GM18868 (cell line): ENCODE results near the gene EOMES.

ENCODE experiments used
- ATAC-seq: cut with Tn5 transposase; IDR thresholded peaks from one replicate; pipeline ENCODE4 v1.9.1; 2021; ENCODE audit warnings: mild to moderate bottlenecking, moderate library complexity; ENCODE audit not compliant: unreplicated experiment

EOMES gene

GRCh38 chr3:27720899-27721716, 1.0 kb downstream of the EOMES start:
- no peak for ATAC-seq

GRCh38 chr3:27719314-27720003, 2.7 kb downstream of the EOMES start:
- no peak for ATAC-seq

GRCh38 chr3:27718459-27718858, 3.7 kb downstream of the EOMES start:
- ATAC-seq, result no peak

- ATAC-seq, result no peak
These were observed 4.8 kb downstream of the EOMES start for GRCh38 chr3:27717200-27717852.

GRCh38 chr3:27716309-27716708, 5.8 kb downstream of the EOMES start:
- ATAC-seq, result no peak

- no peak for ATAC-seq
These were observed 6.3 kb downstream of the EOMES start for GRCh38 chr3:27715863-27716262.

- no peak for ATAC-seq
These were observed 6.7 kb downstream of the EOMES start for GRCh38 chr3:27715454-27715806.

GRCh38 chr3:27714692-27715453, 7.2 kb downstream of the EOMES start:
- ATAC-seq, result no peak

GRCh38 chr3:27714146-27714526, 8.0 kb downstream of the EOMES start:
- no peak for ATAC-seq

- no peak for ATAC-seq
These were observed 8.5 kb downstream of the EOMES start for GRCh38 chr3:27713435-27714145.

GRCh38 chr3:27713078-27713423, 9.1 kb downstream of the EOMES start:
- no peak for ATAC-seq

GRCh38 chr3:27712136-27713077, 9.7 kb downstream of the EOMES start:
- ATAC-seq, result peak; percentile 92

- no peak for ATAC-seq
These were observed 13.9 kb downstream of the EOMES start for GRCh38 chr3:27708250-27708649.

- ATAC-seq, result peak; percentile 97
These were observed 23.1 kb downstream of the EOMES start for GRCh38 chr3:27699067-27699466.

- ATAC-seq, result no peak
These were observed 25.2 kb downstream of the EOMES start for GRCh38 chr3:27696906-27697305.

- no peak for ATAC-seq
These were observed 26.5 kb downstream of the EOMES start for GRCh38 chr3:27695636-27696035.

GRCh38 chr3:27688053-27688452, 34.1 kb downstream of the EOMES start:
- ATAC-seq, result peak; percentile 39

- no peak for ATAC-seq
These were observed 35.5 kb downstream of the EOMES start for GRCh38 chr3:27686642-27687041.

- no peak for ATAC-seq
These were observed 36.6 kb downstream of the EOMES start for GRCh38 chr3:27685474-27685873.

- no peak for ATAC-seq
These were observed 37.8 kb downstream of the EOMES start for GRCh38 chr3:27684302-27684701.
